ENCODE measurements around the gene PLXNB1.

- no peak for TF ChIP-seq CTCF (IDR thresholded peaks at IDR 0.05; ENCODE audit: borderline replicate concordance, extremely low read depth, low read length, poor library complexity, severe bottlenecking)
- TF ChIP-seq EZH2 (IDR thresholded peaks at IDR 0.05; ENCODE audit: borderline replicate concordance, low read depth, low read length, severe bottlenecking) = no peak
Observed at GRCh38 chr3:48470286-48470685, 40.4 kb upstream of the PLXNB1 start.
